CD4-positive, alpha-beta T cell treated with Interleukin-10 for 1 hour (primary cell): ENCODE results near the gene TRIM22.
"Not testable (repeated sequence)": the region's sequence is repeated elsewhere in the genome, so short reads cannot be mapped to it uniquely, and the experiment has no call there.

Experiments used
- DNase-seq: peaks from one replicate; pipeline ENCODE4 v3.0.0-alpha.2; 2020

The TRIM22 gene, protein sequence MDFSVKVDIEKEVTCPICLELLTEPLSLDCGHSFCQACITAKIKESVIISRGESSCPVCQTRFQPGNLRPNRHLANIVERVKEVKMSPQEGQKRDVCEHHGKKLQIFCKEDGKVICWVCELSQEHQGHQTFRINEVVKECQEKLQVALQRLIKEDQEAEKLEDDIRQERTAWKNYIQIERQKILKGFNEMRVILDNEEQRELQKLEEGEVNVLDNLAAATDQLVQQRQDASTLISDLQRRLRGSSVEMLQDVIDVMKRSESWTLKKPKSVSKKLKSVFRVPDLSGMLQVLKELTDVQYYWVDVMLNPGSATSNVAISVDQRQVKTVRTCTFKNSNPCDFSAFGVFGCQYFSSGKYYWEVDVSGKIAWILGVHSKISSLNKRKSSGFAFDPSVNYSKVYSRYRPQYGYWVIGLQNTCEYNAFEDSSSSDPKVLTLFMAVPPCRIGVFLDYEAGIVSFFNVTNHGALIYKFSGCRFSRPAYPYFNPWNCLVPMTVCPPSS

GRCh38 chr11:5689551-5689983 is at the start of gene TRIM22:
TSS of gene TRIM22 (plus strand) at chr11:5689790. CDS start at chr11:5696233, 6,443 bp downstream.
- peak; percentile 79 for DNase-seq

GRCh38 chr11:5639953-5640352 is 49.6 kb upstream of the TRIM22 start:
- no peak for DNase-seq

- DNase-seq: no peak
These were observed 46.0 kb upstream of the TRIM22 start for GRCh38 chr11:5643585-5643984.

GRCh38 chr11:5646139-5646538 is 43.5 kb upstream of the TRIM22 start:
- DNase-seq: no peak

- no peak for DNase-seq
These were observed 34.1 kb upstream of the TRIM22 start for GRCh38 chr11:5655474-5655873.

- DNase-seq: not testable (repeated sequence)
These were observed 32.6 kb upstream of the TRIM22 start for GRCh38 chr11:5656956-5657355.

DNA sequence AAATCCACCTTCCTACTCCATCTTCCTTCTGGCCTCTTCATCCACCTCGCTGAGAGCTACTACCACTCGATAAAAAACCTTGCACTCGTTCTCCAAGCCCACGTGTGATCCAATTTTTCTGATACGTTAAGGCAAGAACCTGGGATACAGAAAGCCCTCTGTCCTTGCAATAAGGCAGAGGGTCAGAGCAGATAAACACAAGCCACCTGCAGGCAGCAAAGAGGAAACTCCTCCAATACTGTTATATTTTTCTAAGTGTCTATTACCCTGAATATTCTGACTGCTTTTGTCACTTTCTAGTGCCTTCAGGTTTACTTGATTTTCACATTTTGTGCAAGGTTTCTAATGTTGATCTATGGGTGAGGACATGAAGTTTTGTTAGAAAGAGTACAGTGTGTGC is 31.3 kb upstream of the TRIM22 start:
- no peak for DNase-seq

DNA sequence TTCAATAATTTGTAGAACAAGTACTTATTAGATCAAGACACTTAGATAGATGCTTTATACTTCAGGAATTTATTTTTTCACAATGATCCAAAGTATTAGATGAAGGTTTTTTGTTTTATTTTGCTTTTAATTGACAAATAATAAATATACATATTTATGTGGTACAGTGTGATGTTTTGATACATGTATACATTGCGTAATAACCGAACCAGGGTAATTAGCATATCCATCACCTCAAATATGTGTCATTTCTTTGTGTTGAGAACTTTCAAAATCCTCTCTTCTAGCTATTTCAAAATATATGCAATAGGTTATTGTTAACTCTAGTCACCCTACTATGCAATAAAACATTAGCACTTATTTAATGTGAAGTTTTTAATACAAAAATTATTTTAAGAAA is 26.1 kb upstream of the TRIM22 start:
- no peak for DNase-seq

GRCh38 chr11:5665051-5665570 is 24.5 kb upstream of the TRIM22 start:
- no peak for DNase-seq

DNA sequence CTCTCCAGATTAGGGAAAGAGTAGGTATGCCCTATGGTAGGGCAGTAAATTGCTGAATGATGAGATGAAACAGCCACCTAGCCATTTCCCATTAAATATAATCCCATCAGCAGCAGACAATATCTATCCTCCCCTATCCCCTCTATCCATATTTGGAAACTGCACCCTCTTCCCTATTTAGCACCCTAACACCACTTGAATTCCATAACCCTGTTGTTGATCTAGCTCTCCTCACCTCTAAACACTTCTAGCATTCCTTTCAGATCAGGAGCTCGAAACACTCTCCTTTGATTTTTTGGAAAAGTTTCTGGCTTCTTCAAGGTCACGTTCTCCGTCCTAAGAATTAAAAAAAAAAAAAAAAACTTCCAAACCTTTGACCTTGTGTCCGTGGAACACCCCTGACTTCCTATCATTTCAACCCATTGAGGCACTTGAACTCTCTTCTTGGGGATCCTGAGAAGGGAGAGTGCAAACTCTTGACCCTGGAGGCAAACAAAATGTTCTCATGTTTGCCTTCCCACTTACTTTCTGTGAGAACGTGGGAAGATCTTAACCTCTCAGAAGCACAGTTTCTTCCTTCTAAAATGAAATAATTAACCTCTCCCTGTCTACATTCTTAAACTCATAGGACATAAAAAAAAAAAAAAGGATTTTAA is 23.7 kb upstream of the TRIM22 start:
- DNase-seq: no peak

GRCh38 chr11:5666402-5666793 is 23.2 kb upstream of the TRIM22 start:
- DNase-seq: no peak

DNA sequence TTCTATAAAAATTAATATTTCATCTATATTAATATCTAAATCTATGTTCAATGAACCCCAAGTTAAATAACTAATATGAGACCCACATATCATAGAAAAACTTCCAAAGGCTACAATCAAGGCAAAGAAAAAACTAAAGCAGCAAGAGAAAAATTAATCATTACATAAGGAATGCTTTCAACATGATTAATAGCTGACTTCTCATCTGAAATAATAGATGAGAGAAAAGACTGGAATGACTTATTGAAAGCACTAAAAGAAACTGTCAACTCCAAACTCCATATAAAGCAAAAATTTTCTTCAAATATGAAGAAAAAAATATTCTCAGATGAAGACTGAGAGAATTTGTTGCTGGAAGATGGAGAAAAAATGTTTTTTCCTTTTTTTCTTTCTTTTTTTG is 17.8 kb upstream of the TRIM22 start:
- DNase-seq: no peak

DNA sequence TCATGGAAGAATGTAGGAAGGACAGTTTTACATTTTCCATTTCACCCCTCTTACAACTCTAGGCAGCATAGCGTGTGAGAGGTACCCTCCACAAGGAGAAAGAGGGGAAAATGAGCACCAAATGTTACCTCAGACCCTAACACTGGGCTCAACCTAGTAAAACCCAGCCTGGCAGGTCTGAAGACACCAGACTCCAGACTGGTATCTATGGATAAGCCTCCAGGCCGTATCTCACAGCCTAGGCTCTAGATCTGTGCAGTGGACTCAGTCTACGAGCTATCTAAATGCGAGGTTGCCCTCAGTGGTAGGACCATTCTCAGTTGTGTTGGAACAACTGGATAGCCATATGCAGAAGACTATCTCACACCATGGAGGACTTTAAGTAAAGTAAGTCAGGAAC is 15.2 kb upstream of the TRIM22 start:
- DNase-seq: no peak

GRCh38 chr11:5679811-5680210 is 9.8 kb upstream of the TRIM22 start:
- no peak for DNase-seq

GRCh38 chr11:5682890-5683441 is 6.6 kb upstream of the TRIM22 start:
- not testable (repeated sequence) for DNase-seq

- DNase-seq: peak; percentile 68
These were observed 6.0 kb upstream of the TRIM22 start for GRCh38 chr11:5683620-5684019.

GRCh38 chr11:5684036-5684645 is 5.4 kb upstream of the TRIM22 start:
- peak; percentile 5 for DNase-seq

- peak; percentile 83 for DNase-seq
These were observed 4.8 kb upstream of the TRIM22 start, which contains the start of gene TRIM5 for GRCh38 chr11:5684646-5685362. TSS of gene TRIM5 (minus strand) at chr11:5685074. CDS start at chr11:5680177, 4,897 bp downstream.

DNA sequence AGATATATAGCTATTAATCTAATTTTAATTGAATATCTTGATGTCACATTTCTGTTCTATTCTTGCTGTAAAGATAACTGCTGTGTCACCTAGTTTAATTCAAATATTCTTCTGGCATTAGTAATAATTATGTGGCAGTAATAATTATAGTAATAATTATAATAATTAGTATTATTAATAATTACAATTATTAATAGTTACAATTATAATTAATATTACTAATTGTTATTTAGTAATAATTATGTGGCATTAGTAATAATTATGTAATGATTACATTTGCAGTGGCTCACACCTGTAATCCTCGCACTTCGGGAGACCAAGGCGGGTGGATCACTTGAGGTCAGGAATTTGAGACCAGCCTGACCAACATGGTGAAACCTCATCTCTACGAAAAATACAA is 3.2 kb upstream of the TRIM22 start:
- no peak for DNase-seq

GRCh38 chr11:5688482-5688881 is 1.1 kb upstream of the TRIM22 start:
- no peak for DNase-seq

DNA sequence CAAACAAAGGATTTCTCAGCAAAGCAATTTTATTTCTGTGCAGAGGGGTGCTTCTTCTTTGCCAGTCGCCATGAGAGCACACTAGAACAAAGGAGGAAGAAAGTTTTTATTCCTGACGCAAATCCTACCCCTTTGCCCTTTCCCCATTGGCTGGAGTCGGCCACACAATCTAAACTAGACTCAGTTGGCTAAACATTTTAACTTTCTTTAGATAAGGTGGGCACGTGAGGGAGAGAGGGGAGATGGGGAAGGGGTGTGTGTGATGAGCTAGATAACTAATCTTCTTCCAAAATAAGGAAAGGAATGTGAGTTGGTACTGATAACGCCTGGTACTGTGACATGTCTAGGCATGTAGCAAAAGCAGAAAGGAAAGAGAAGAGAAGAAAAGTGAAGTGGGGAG is 626 bp downstream of the TRIM22 start:
- no peak for DNase-seq

GRCh38 chr11:5690736-5691135 is 1.1 kb downstream of the TRIM22 start:
- DNase-seq: peak; percentile 15
